ENCODE measurements around the gene C3.
"Not testable (repeated sequence)": the region's sequence is repeated elsewhere in the genome, so short reads cannot be mapped to it uniquely, and the experiment has no call there.

The C3 gene

DNA sequence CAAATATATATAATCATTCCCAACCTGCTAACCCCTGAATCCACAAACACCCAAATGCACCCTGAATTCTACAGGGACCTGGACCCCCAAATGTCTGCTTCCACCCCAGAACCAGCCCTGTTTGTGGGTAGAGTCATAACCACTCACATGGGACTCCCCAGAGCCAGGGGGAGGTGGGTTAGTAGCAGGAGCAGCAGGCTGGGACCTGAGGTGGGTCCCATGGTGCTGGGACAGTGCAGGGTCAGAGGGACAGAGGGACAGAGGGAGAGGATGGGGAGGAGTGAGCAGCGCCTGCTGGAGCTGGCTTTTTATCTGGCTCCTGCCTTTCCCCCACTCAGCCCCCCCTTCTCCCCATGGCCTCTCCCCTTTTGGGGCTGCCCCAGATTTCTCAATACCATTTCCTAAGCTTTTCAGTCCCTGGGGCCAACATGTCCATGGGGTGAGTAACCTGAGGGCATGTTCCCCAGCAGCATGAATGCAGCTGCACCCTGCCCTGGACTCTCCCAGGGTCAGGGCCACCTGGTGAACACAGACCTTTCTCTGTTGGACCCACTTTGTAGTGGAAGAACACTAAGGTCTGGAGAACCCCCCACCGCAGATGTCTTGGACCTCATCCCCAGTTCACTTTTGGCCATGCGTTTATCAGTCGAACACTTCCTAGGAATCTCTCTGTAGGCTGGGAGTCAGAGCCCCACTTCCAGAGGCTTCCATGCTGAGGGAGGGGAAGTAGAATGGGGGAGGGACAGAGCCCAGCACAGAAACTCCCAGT, at the start of gene C3:
Gene C3 (minus strand): TSS at position 282 of the 769 bp plus-strand sequence. CDS start 61 bp downstream, at position 221.
- DNase-seq (ENCODE audit: low read depth) = no peak

DNA sequence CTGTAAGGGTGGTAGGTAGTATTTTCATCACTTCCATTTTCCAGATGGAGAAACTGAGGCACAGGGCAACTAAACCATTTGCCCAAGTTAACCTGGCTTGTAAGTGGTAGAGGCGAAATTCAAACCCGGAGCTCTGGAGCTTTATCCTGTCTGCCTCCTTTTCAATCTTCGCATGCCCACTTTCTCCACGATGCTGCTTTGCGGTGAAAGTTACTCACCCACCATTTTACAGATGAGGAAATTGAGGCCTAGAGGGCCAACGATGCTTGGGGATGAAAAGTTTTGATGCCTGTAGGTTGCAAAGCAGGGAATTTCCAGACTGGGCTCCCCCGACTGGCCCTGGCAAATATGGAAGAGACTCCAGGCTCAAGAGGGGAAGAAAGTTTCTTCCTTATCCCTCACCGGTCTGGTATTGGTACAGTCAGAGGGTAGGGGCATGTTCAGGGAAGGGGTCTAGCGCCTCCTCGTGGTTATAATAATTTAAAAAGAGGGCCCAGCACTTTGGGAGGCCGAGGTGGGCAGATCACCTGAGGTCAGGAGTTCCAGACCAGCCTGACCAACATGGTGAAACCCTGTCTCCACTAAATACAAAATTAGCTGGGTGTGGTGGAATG, 48.7 kb upstream of the C3 start:
- DNase-seq (ENCODE audit: low read depth) = no peak

DNA sequence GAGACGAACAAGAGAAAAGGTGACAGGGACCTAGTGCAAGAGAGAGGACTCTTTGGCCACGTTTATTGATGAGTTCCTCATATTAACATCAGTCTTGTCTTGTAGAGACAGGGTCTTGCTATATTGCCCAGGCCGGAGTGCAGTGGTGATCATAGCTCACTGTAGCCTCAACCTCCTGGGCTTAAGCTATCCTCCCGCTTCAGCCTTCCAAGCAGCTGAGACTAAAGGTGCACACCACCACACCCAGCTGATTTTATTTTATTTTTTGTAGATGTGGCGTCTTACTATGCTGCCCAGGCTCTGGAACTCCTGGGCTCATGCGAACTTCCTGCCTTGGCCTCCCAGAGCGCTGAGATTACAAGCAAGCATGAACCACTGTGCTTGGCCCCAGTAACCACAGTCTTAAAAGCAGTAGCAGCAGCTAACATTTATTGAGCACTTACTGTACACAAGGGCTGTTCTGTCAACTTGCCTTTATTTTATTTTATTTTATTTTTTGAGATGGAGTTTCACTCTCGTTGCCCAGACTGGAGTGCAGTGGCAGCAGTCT, 47.9 kb upstream of the C3 start:
- no peak for DNase-seq (ENCODE audit: low read depth)

DNA sequence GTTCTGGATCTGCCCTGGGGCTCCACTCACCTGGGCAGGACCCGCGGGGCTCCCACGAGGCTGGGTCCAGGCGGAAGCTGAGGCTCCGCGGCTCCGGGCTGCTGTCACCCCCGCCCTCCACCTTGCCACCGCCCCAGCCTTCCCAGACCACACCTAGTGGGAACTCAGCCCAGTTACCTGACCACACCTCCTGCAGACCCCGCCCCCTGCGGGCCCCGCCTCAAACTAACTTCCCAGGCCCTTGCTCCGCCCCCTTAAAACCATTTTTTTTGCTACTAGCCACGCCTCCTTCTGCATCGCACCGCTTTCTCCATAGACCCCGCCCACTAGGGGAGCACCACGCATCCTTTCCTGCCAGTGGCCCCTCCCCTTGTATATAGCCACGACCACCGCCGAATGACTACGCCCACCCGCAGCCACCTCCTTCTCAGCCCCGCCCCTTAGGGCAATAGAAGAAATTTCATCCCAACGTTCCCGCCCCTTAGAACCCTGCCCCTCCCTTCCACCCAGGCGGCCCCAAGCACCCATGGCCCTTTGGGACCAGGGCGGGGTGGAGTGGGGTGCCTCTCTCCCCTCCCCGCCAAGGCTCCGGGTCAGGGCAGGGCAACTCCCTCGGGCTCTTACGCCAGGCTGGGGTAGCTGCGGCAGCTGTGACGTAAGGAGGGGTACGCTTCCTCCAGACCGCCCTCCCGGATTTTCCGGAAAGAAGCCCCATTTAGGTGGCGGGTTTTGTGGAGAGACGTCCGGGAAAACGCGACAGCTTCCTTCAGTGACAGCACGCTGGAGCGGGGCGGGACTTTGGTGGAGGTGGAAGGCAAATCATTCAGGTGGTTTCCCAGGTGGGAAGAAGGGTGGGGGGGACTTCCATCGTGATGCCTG, 47.1 kb upstream of the C3 start, which contains the start of gene SH2D3A:
Gene SH2D3A (minus strand): TSS at position 79 of the 879 bp plus-strand sequence. CDS start 3,687 bp downstream, outside the sequence.
- DNase-seq (ENCODE audit: low read depth) = peak; percentile 94

DNA sequence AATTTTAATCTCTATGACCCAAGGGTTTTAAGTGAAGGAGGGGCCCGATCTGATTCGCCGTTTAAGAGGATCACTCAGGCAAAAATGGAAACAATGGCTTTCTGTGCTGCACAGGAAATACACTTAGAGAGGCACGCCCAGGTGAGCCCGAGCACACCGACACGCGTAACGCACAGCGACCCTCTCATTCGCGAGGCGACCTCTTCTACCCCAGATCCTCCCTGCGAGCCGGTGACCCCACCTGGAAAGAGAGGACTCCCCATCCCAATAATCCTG, 46.6 kb upstream of the C3 start:
- DNase-seq (ENCODE audit: low read depth) = no peak

DNA sequence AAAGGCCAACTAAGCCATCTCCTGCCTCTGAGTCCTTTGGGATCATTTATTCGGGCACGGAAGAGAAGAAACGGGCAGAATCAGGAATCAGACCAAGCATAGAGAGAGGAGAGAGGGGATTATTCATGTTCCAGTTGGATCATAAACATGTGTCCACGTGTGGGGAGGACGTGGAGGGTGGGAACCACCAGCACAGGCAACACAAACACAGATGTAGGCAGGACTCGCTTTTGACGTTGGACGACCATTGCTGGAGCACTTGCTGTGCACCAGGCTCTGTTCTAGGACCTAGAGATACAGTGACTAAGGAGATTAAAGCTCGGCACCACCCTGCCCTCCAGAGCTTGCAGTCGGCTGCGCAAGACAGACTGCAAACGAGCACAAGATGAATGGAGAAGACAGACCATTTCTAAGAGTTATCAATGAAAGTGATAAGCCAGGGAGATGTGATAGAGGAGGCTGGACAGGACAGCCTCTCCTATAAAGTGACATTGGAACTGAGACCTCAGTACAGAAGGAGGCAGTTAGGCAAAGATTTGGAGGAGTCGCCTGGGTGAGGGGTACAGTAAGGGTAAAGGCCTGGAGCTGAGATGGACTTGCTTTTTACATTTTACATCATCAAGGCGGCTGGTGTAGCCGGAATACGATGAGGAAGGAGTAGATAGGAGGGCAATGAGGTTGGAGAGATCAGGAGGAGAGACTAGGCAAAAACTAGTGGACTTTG, 46.1 kb upstream of the C3 start:
- DNase-seq (ENCODE audit: low read depth) = no peak

DNA sequence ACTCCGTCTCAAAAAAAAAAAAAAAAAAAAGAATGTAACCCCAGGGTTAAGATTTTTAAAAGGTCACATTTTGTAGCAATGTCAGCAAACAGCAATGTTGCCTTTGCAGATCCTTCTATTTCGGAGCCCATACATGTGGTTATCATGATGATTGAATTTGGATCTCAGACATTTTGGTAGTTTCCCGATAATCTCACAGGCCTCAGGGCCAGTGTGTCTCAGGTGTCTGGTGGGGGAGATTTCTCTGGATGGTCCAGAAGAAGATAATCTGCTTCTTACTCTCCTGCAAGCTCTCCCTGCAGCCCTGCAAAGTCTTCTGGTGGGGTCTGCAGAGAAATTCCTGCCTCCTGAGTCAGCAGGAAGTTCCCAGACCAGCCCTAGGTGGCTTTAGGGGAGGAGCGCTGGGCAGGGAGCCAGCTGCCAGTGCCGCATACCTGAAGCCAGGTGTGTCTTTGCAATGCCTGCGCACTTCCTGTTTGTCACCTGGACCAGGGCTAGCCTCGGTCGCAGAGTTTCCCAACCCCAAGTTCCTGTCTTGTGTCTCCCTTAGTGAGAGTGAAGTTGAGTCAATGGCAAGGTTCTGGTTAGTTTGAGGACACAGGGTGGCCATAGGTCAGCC, 45.4 kb upstream of the C3 start:
- no peak for DNase-seq (ENCODE audit: low read depth)

DNA sequence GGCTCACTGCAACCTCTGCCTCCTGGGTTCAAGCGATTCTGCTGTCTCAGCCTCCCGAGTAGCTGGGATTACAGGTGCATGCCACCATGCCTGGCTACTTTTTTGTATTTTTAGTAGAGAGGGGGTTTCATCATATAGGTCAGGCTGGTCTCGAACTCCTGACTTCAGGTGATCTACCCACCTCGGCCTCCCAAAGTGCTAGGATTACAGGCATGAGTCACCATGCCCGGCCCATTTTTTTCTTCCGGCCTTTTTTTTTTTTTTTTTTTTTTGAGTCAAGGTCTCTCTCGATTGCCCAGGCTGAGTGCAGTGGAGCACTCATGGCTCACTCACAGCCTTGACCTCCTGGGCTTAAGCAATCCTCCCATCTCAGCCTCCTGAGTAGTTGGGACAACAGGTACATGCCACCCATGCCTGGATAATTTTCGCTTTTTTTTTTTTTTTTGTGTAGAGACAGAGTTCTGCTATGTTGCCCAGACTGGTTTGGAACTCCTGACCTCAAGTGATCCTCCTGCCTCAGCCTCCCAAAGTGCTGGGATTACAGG, 41.9 kb upstream of the C3 start:
- DNase-seq (ENCODE audit: low read depth) = not testable (repeated sequence)

DNA sequence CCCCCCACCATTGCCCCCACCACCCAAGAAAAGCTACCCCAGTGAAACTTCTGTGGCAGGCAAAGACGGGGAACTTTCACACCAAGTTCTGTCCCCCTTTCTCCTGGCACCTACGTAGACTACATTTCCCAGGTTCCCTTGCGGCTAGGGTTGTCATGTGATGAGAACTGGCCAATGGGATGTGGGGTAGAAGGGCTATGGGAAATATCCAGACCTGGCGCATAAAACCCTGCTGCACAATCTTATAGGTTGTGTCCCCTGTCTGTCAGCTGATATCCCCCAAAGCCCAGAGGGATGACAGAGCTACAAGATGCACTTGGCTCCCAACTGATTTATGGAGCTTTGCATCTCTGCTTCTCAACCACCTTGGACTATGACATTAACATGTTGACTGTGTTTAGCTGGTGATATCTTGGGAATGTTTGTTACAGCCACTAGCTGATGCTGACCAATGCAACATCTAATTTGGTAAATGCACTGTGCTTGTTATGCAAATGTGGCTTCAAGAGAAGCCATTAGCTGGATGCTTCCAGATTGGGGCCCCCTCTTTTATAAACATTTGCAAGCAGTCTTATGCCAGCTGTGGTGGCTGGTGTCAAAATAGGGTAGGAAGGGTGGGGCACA, 40.7 kb upstream of the C3 start:
- DNase-seq (ENCODE audit: low read depth) = no peak

DNA sequence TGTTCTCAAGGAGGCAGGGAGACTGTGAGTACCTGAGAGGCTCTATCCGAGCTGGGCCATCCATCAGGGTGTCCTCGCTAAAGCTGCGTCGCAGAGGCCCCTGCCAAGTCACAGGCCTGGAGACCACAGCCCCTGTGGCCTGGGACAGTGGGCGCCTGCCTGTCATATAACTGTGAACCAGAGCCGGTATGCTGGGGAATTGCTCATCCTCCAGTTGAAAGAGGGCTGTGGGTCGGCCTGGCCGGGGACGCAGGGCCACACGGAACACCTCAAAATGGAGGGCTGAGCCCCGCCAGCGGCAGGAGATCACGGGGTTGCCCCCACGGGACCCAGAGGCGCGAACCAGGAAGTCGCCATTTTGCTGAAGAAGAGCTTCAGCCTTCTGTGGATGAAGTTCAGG, 40.2 kb upstream of the C3 start:
- DNase-seq (ENCODE audit: low read depth) = no peak

DNA sequence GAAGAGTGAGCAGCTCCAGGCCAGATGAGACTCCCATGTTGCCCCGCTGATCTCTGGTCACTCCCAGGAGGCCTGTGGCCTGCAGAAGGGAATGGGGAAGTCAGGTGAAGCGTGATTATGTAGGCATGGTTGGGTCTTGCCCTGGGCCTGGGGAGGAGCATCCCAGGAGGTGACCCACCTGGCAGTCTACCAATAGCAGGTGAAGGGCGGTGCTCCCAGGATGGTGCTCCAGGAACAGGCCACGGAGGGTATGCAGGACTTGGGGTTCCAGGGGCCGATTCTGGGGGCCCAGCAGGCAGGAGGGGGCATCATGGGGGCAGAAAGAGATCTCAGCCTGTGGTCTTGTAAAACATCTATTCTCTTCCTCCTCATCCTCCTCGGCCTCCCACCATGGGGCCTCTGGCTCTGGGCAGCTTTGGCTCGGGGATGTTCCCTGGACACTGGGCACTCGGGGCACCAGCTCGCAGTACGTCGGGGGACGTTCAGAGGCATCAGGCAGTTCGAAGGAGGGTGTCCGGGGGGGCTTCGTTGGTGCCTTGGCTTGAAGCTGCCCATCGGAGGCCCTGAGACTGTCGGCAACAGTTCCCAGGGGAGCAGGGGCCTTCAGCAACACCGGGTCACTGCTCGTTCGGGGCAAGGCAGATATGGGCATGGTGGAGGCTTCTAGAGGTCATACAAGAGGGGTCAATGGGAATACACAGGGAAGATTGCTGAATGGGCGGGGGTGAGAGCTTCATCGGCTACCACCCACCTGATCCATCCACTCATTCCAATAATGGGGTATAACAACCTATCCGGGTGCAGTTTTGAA, 34.4 kb upstream of the C3 start:
- no peak for DNase-seq (ENCODE audit: low read depth)

DNA sequence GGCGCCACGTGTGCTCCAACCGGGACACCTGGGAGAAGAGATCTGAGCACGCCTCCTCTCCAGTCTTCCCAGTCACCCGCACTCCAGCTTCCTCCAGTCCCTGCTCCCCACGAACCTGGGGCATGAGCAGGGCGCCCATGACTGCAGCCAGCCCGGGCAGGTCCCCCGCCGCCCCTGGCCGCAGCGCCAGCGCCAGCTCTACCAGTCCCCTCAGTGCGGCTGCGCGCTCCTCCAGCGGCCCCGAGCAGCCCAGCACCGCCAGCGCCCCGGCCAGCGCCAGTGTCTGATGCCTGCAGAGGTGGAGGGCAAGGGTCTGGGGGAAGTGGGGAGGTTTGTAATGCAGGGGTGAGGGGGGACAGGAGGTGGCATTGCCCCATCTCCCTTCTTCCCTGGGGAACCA, 33.7 kb upstream of the C3 start:
- DNase-seq (ENCODE audit: low read depth) = no peak

DNA sequence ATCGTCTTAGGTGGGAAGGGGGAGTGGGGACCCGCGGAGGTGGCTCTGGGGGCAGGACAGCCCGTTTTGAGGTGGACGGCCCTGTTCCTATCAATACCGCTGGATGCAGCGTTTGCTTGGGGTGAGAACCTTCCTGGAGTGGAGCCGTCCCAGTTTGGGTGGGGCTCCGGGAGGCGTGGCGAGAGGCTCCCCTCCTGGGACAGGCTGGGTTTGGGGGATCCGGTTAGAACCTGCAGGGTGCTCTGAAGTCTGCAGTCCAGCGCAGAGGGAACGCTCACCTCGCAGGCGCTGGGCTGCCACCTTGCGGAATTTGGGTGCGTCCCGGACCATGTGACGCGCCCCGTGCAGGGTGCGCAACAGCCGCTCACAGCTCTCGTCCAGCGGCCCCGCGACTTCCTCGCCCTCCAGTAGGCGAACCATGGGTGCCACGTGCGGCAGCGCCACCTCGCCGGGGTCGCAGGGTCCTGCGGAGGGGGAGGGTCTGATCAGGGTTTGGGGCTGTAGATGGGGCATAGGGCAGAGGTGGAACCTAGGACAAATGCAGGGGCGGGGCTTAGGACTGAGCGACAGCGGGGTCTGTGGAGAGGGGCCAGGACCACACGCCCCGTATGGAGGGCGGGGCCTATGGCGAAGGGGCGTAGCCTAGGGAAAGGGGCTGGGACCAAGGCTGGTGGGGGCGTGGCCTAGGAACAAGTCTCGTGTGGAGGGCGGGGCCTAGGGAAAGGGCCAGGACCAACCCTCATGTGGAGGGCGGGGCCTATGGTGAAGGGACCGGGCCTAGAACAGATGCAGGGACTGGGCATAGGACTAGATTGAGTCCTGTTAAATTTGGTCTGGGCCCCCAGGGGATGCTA, 33.0 kb upstream of the C3 start:
- DNase-seq (ENCODE audit: low read depth) = peak; percentile 66

DNA sequence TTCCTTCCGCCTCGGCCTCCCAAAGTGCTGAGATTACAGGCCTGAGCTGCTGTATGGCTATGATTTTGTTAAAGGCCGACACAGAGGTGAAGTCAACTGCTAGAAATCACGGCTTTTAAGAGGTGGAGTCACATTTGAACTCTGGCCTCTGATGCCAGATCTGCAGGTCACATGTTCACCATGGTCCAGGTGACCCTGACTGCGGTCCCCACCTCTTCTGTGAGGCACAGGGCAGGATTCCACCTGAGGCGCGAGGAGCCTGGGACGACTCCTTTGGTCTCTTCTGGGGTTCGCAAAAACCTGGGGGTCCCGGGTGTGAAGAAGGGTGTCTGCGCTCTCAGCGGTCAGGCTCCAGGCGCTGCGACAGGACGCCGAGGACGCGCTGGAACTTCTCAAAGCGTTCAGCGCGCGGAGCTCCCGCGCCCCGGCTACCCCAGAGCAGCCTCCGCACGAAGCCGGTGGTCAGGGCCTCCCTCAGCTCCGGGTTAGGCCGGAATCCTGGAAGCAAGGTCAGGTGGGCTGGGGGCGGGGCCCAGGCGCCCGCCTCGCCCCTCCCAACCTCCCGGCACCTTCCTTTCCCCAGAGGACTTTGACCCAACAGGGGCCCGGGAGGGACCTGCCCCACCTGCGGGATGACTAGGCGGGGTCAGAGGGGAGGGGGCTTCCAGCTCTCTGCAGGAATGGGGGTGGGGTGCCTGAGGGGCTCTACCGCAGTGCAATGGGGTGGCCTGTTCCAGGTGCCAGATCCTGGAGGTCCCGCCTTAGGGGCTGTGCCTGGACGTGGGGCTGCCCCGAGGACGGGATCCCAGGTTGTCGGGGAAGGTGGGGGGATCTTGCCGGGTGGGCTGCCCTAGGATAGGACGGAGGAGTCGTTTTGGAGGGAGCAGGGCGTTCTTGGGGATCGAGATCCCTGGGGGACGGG, 32.1 kb upstream of the C3 start:
- no peak for DNase-seq (ENCODE audit: low read depth)

DNA sequence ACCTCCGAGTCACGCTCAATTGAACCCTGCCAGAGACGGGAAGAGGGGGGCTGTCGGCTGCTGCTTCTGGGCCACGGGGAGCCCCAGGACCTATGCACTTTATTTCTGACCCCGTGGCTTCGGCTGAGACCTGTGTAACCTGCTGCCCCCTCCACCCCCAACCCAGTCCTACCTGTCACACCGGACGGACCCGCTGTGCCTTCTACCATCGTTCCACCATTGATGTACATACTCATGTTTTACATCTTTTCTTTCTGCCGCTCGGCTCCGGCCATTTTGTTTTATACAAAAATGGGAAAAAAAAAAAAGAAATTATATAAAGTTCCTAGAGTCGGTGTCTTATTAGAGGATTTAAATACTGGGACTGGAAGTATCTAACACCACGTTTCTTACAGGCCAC, 30.7 kb upstream of the C3 start:
- no peak for DNase-seq (ENCODE audit: low read depth)

DNA sequence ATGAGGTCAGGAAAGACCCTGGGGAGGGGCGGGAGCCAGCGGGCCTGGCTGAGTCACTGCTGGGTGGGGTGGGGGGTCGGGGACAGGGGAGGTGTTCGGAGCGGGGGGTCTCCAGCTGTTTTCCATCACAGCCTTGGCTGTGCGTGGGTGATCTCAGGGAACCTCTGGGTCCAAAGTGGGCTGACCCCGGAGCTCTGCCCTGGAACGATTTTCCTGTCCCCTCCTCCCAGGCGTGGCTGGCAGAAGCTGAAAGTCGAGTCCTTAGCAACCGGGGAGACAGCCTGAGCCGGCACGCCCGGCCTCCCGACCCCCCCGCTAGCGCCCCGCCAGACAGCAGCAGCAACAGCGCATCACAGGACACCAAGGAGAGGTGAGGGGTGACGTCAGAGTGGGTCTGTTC, 29.6 kb upstream of the C3 start:
- no peak for DNase-seq (ENCODE audit: low read depth)

DNA sequence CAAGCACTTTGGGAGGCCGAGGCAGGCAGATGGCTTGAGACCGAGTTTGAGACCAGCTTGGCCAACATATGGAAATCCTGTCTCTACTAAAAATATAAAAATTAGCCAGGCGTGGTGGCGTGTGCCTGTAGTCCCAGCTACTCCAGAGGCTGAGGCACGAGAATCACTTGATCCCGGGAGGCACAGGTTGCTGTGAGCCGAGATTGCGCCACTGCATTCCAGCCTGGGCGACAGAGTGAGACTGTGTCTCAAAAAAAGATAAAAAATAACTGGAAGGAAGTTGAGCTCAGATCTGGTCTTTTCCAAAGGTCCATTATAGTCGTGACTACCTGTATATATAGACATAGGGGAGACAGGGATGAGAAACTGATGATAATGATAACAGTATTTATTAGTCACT, 28.1 kb upstream of the C3 start:
- DNase-seq (ENCODE audit: low read depth) = not testable (repeated sequence)

DNA sequence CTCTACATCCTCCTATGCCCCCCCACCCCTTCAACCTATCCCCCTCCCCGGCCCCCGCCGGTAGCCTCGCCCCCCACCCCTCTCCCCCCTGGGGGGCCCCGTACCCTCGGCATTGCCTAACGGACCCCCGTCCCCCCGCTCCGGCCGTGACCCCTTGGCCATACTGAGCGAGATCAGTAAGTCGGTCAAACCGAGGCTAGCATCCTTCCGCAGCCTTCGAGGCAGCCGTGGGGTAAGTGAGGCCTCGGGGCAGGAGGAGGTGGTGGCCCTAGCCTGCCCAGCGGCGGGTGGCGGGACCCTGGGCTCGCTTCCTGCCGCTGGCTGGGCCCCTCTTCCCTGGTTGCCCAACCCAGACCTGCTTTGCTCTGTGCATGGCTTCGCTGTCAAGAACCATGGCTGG, 25.5 kb upstream of the C3 start:
- no peak for DNase-seq (ENCODE audit: low read depth)

Data from activated T-cell treated with anti-CD3 and anti-CD28 coated beads for 1 hour (primary cell).